Renal pelvis (tissue), 12 donors: Measurements from ENCODE around the gene CYSLTR1. TPM values are rescaled to one million over a fixed set of nuclear protein-coding genes. Genes with fewer than 3 reads are reported as not detected.
"Not testable (repeated sequence)": the region's sequence is repeated elsewhere in the genome, so short reads cannot be mapped to it uniquely, and the experiment has no call there.

Source experiments
- DNase-seq: peaks from one replicate; pipeline ENCODE4 v3.0.0-alpha.2; 2013
- long read RNA-seq, 16 experiments: transcript quantifications; one replicate each; lab custom pipeline, GENCODE V29; 2026
- polyA plus RNA-seq, 3 donors: library from polyadenylated mRNA; unstranded; fragments of 120-200 nt; gene quantifications; one replicate each; pipeline ENCODE4 v1.2.1, GENCODE V29; 2013; ENCODE audit not compliant: insufficient read length in 3 of 3

The CYSLTR1 gene, protein sequence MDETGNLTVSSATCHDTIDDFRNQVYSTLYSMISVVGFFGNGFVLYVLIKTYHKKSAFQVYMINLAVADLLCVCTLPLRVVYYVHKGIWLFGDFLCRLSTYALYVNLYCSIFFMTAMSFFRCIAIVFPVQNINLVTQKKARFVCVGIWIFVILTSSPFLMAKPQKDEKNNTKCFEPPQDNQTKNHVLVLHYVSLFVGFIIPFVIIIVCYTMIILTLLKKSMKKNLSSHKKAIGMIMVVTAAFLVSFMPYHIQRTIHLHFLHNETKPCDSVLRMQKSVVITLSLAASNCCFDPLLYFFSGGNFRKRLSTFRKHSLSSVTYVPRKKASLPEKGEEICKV
- polyA plus RNA-seq: 1 to 10 TPM; 1.4 to 2.4 (median 1.9) TPM
- long read RNA-seq, donor 1, partial matches to known transcripts: 0 of 2 reads
- long read RNA-seq, donor 1, other reads (novel, unspliced or antisense): 0 of 2 reads
- long read RNA-seq, donor 2: 0 reads
- long read RNA-seq, donor 3, partial matches to known transcripts: 0 of 1 reads
- long read RNA-seq, donor 3, other reads (novel, unspliced or antisense): 0 of 1 reads
- long read RNA-seq, donor 4: 0 reads
- long read RNA-seq, donor 5: 0 reads
- long read RNA-seq, donor 6: 0 reads
- long read RNA-seq, donor 7, partial matches to known transcripts: 0 of 1 reads
- long read RNA-seq, donor 7, other reads (novel, unspliced or antisense): 0 of 1 reads
- long read RNA-seq, donor 8, partial matches to known transcripts: 0 of 2 reads
- long read RNA-seq, donor 8, other reads (novel, unspliced or antisense): 0 of 2 reads
- long read RNA-seq, donor 9, partial matches to known transcripts: 0 of 2 reads
- long read RNA-seq, donor 9, other reads (novel, unspliced or antisense): 0 of 2 reads
- long read RNA-seq, donor 10: 0 reads
- long read RNA-seq, donor 11: 0 reads
- long read RNA-seq, donor 12: 0 reads
- long read RNA-seq, donor 13: 0 reads
- long read RNA-seq, donor 14: 0 reads
- long read RNA-seq, donor 15, partial matches to known transcripts: 0 of 1 reads
- long read RNA-seq, donor 15, other reads (novel, unspliced or antisense): 0 of 1 reads
- long read RNA-seq, donor 16, partial matches to known transcripts: 0 of 1 reads
- long read RNA-seq, donor 16, other reads (novel, unspliced or antisense): 0 of 1 reads

GRCh38 chrX:78327370-78328086 is at the start of gene CYSLTR1:
TSS of gene CYSLTR1 (minus strand) at chrX:78327611. CDS start at chrX:78273746, 53,865 bp downstream.
- DNase-seq: no peak

GRCh38 chrX:78377186-78377585 is 49.8 kb upstream of the CYSLTR1 start:
- DNase-seq: no peak

DNA sequence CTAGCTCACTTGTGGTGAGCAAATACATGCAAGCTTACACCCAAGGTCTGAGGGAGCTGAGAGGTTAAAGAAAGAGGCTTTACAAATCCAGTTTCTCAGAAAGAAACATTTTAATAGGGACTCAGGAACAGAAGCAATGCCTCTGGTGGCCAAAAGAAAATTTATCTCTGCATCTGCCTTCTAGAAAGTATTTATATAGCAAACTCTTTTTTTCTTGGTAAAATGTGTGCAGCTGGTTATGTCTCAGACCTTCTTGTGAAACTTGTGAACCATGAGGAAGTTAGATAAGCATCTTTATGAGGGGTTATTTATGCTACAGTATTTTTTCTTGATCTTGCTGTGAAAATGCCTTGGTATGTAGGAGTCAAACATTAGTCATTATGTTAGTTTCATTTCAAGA is 48.5 kb upstream of the CYSLTR1 start:
- peak; percentile 39 for DNase-seq

DNA sequence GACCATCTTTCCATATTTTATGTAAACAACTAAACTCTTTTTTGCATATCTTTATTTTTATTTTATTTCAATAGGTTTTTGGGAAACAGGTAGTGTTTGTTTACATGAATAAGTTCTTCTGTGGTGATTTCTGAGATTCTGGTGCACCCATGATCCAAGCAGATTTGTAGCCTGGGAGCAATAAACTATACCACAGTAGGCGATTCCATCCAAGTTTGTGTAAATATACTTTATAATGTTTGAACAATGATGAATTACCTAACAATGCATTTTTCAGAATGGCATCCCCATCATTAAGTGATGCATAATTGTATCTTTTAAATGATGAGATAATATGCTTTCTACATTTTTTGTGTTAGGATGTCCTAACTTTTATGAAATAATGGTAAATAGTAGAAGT is 39.2 kb upstream of the CYSLTR1 start:
- DNase-seq: no peak

- DNase-seq: no peak
Observed at GRCh38 chrX:78357342-78358055, 30.1 kb upstream of the CYSLTR1 start.

DNA sequence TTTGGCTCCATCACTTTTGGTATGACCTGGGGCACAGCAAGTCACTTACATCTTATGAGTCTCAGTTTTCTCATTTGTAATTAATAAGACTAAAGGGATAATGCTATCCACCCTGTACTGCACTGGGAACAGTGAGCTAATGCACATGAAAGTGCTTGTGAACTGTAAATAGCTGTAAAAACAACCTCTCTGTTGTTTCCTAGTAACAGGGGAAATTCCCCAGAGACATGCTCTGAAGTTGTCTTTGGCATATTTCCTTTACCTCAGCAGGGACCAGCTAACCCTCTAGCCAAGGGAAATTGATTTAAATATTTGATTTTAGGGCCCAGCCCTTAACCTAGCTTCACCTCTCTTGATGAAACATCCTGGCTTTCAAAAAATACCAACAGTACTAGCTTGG is 6.1 kb upstream of the CYSLTR1 start:
- no peak for DNase-seq

DNA sequence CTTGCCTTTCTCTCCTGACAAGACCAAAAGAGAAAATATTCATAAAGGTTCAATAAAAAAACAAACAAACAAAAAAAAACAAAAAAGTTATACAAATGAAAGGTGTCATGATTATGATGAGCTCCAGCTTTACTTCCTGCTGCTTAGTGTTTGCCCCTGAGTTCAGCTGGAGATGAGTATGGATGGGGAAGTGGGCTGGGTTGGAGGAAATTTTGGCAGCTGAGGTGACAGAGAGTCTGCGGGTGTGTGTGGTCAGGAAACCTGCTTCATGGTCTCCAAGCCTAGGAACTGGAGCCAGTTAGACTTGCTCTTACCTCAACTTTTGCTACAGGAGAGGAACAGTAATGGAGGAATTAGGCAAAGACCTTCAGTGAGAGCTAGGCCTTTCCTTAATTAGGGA is 4.3 kb upstream of the CYSLTR1 start:
- DNase-seq: no peak

DNA sequence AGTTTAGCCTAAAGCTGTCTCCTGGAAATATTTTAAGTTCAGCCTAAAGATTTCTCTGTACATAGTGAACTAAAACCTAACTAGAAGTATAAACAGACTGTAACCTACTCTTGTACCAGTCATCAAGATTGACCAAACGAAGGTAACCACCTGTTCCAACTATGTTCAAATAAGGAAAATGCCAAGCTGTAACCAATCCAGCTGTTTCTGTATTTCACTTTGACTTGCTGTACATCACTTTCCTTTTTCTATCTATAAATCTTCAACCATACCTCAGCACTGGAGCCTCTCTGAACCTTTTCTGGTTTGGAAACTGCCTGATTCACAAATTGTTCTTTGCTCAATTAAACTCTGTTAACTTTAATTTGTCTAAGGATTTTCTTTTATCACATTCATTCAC is 3.1 kb upstream of the CYSLTR1 start:
- DNase-seq: no peak

GRCh38 chrX:78330068-78330467 is 2.7 kb upstream of the CYSLTR1 start:
- DNase-seq: no peak

- DNase-seq: no peak
Observed at GRCh38 chrX:78329486-78329885, 2.1 kb upstream of the CYSLTR1 start.

- no peak for DNase-seq
Observed at GRCh38 chrX:78326401-78326800, 1.0 kb downstream of the CYSLTR1 start.

- DNase-seq: no peak
Observed at GRCh38 chrX:78322863-78323262, 4.5 kb downstream of the CYSLTR1 start.

DNA sequence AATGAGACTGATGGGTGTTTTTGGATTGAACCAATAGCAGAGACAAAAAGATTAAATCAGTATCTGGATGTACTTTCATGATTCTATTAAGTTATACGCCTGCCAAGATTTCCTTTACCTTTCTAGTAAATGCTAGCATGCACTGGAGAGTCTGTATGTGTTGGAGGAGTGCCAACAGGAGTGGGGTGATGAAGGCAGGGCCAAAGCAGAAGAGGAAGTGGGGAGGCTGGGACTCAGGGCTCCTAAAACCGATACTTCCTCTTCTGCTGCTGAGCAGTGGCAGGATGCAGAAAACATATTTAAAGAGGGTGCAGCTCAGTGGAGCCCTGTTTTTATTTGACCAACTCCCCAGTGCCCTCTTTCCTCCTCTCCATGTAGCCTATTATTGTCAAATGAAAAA is 5.6 kb downstream of the CYSLTR1 start:
- no peak for DNase-seq

- DNase-seq: no peak
Observed at GRCh38 chrX:78316265-78316664, 11.1 kb downstream of the CYSLTR1 start.

GRCh38 chrX:78315745-78316144 is 11.7 kb downstream of the CYSLTR1 start:
- DNase-seq: no peak

DNA sequence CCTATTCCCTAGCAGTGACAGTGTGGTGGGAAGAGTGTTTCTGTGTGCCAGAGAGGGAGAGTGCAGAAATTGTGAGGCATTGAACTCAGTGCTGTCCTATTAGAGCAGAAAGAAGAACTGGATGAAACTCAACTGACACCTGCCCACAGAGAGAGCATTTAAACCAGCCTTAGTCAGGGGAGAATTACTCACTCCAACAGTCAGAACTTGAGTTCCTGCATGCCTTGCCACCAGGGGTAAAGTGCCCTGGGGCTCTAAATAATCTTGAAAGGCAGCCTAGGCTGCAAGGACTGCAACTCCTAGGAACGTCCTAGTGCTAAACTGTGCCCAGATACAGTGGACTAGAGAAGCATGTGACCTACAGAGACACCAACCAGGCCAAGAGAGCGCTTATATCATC is 12.8 kb downstream of the CYSLTR1 start:
- no peak for DNase-seq

GRCh38 chrX:78313526-78313925 is 13.9 kb downstream of the CYSLTR1 start:
- no peak for DNase-seq

- no peak for DNase-seq
Observed at GRCh38 chrX:78307665-78308064, 19.7 kb downstream of the CYSLTR1 start.

GRCh38 chrX:78303086-78303485 is 24.3 kb downstream of the CYSLTR1 start:
- no peak for DNase-seq

- DNase-seq: not testable (repeated sequence)
Observed at GRCh38 chrX:78300933-78301332, 26.5 kb downstream of the CYSLTR1 start.

DNA sequence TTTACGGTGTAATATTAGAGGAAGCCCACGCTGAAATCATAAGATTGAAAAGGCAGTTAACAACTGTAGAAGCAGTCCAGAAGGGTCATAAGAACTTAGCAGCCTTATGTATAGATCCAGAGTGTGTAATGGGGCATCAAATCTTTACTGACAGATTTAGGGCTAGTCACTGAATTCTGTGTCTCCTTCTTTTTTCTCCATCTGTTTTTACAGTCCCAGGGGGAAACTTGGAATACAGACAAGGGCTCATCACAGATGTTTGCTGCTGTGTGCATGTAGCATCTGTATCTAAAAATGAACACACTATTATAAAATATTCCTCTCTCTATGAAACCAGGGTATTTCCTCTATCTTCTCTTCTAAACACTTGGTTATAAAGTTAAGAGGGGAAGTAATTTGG is 43.9 kb downstream of the CYSLTR1 start:
- DNase-seq: no peak
